GM12878 (cell line): ENCODE data around the gene PRG2. TPM values are rescaled to one million over a fixed set of nuclear protein-coding genes. Genes with fewer than 3 reads are reported as not detected.

ENCODE experiments used
- ATAC-seq: fragments of 200-7000 bp; cut with Tn5 transposase; 3 replicates; pipeline ENCODE4 v1.9.1; 2020; ENCODE audit warnings: mild to moderate bottlenecking, moderate library complexity
- BruUV-seq: library from RNA; stranded (reverse); fragments of 400-500 nt; replicated peaks from 2 replicates; lab custom pipeline; 2021; lab: Mats Ljungman, UMichigan
- CTCF ChIA-PET: fragments of 300-600 bp; sonication (Branson Sonifier 250); formaldehyde crosslinking; extraction: SDS; loops from one replicate; lab custom pipeline; 2021; ENCODE audit warnings: inconsistent platforms; lab: Yijun Ruan, JAX
- POLR2A ChIA-PET: fragments of 350-600 bp; formaldehyde crosslinking; extraction: SDS; loops from one replicate; lab custom pipeline; 2021; ENCODE audit warnings: inconsistent platforms; lab: Charles Lee
- RAD21 ChIA-PET: fragments of 300-600 bp; sonication (Branson Sonifier 250); formaldehyde crosslinking; loops from one replicate; lab custom pipeline; 2023; ENCODE audit warnings: antibody characterized with exemption; ENCODE audit not compliant: unreplicated experiment; lab: Charles Lee
- SMC1A ChIA-PET: fragments of 300-600 bp; sonication (Branson Sonifier 250); formaldehyde crosslinking; loops from one replicate; lab custom pipeline; 2023; ENCODE audit not compliant: unreplicated experiment, uncharacterized antibody; lab: Charles Lee
- DNase-seq: peaks from one replicate; pipeline ENCODE4 v3.0.0-alpha.2; 2011; ENCODE audit warnings: low read depth, low spot score
- FAIRE-seq: peaks from 3 replicates; lab custom pipeline; 2011; peaks lifted over from hg19 to GRCh38; lab: Jason Lieb, UNC
- H2AFZ ChIP-seq: 2 replicates; pipeline ENCODE4 v1.6.0; 2011; ENCODE audit warnings: low read depth, low read length, control low read depth; ENCODE audit not compliant: control insufficient read depth
- H3K27ac ChIP-seq: 2 replicates; pipeline ENCODE4 v1.5.1; 2011; ENCODE audit warnings: control low read depth; ENCODE audit not compliant: control insufficient read depth, insufficient read depth
- H3K27me3 ChIP-seq, 2 experiments: replicated peaks in 1 of 2; 2 replicates each; pipeline versions ENCODE4 v1.6.0 to v1.6.1; 2011; ENCODE audit warnings: low read length in 1 of 2; ENCODE audit not compliant: control insufficient read depth in 2 of 2, insufficient read depth in 2 of 2
- H3K36me3 ChIP-seq, 2 experiments: 2 replicates each; pipeline ENCODE4 v1.5.1; 2011; ENCODE audit warnings: low read length in 1 of 2; ENCODE audit not compliant: control insufficient read depth in 2 of 2, insufficient read depth in 2 of 2
- H3K4me1 ChIP-seq: 2 replicates; pipeline ENCODE4 v1.6.1; 2011; ENCODE audit warnings: mild to moderate bottlenecking, low read length, moderate library complexity, mixed read lengths; ENCODE audit not compliant: control insufficient read depth, insufficient read depth
- H3K4me2 ChIP-seq: 2 replicates; pipeline ENCODE4 v1.6.0; 2011; ENCODE audit warnings: control low read depth; ENCODE audit not compliant: control insufficient read depth, insufficient read depth
- H3K4me3 ChIP-seq: fragments of 200-600 bp; sonication (generic); 2 replicates; pipeline ENCODE4 v1.5.1; 2016
- H3K79me2 ChIP-seq: 2 replicates; pipeline ENCODE4 v1.6.0; 2011; ENCODE audit warnings: low read length; ENCODE audit not compliant: control insufficient read depth, insufficient read depth
- H3K9ac ChIP-seq: 2 replicates; pipeline ENCODE4 v1.8.0; 2011; ENCODE audit warnings: low read length, control low read depth, mixed read lengths; ENCODE audit not compliant: control insufficient read depth, insufficient read depth
- H3K9me3 ChIP-seq: replicated peaks from 3 replicates; pipeline ENCODE4 v1.5.1; 2011; ENCODE audit warnings: mild to moderate bottlenecking, low read length; ENCODE audit not compliant: control insufficient read depth, insufficient read depth
- H4K20me1 ChIP-seq: 2 replicates; pipeline ENCODE4 v1.6.0; 2011; ENCODE audit not compliant: control insufficient read depth, insufficient read depth
- ELK1 ChIP-seq: IDR thresholded peaks from 2 replicates; pipeline ENCODE4 v1.6.1; 2012; ENCODE audit warnings: low read depth, low read length, improper control_type of control experiment
- FOXM1 ChIP-seq: IDR thresholded peaks from 2 replicates; pipeline ENCODE4 v1.6.1; 2012; ENCODE audit warnings: low read depth, mild to moderate bottlenecking, inconsistent platforms, low read length, moderate library complexity
- POLR2A ChIP-seq: IDR thresholded peaks from 2 replicates; pipeline ENCODE4 v1.6.1; 2011; ENCODE audit warnings: low read depth, mild to moderate bottlenecking, low read length
- ZBTB4 ChIP-seq: fragments of 450-650 bp; formaldehyde crosslinking; IDR thresholded peaks from 2 replicates; pipeline ENCODE4 v1.4.0; 2022; ENCODE audit warnings: mild to moderate bottlenecking, moderate library complexity
- WGBS: methylation state at CpG from one replicate; pipeline ENCODE4 v1.1.6; 2016; ENCODE audit warnings: low lambda C conversion rate; ENCODE audit not compliant: insufficient replicate concordance, insufficient coverage; ENCODE audit errors: missing lambda C conversion rate; 5-methylcytosine and 5-hydroxymethylcytosine counted together
- in situ Hi-C: fragments of 300-500 bp; cut with MboI; formaldehyde crosslinking; loops from 9 replicates; pipeline ENCODE4 v1.14.3; 2018; ENCODE audit warnings: mixed read lengths
- intact Hi-C: fragments of 100-400 bp; cut with micrococcal nuclease; formaldehyde crosslinking; loops from one replicate; pipeline ENCODE4 v1.14.2; 2022; ENCODE audit not compliant: unreplicated experiment
- polyA plus RNA-seq, 11 experiments: library from polyadenylated mRNA; depleted of rRNA in 4 of 11; unstranded in 6 of 11; stranded (reverse) in 5 of 11; fragments of >200 nt; fragmentation: Nextera tagmentation in 4 of 11; fragmentation: Illumina TruSeq in 1 of 11; extraction: Ambion mirVana in 4 of 11; extraction: Trizol in 1 of 11; gene quantifications; 1 replicate in 1 of 11; 2 replicates in 10 of 11; pipeline versions ENCODE4 v1.2.1 to v1.2.3, GENCODE V29; 2011 to 2016; ENCODE audit warnings: inconsistent platforms in 2 of 11, missing spikeins in 2 of 11, low read depth in 1 of 11
- total RNA-seq, 4 experiments: library from RNA; depleted of rRNA in 3 of 4; stranded (reverse); fragments of >200 nt in 3 of 4; fragmentation: Illumina TruSeq in 1 of 4; extraction: Trizol in 1 of 4; gene quantifications; 2 replicates each; pipeline versions ENCODE4 v1.2.1 to v1.2.3, GENCODE V29; 2013 to 2021

The PRG2 gene
- total and polyA plus RNA-seq, 10 of the 15 experiments (the other 5 are each of a cell fraction or from before 2014, with no cell fraction given): 0.10 to 1.7 (median 0.56) TPM; not detected in 2

- no TSS peak for BruUV-seq
- no peak overlapping the region for H3K4me2 ChIP-seq
- H3K9ac ChIP-seq: no peak overlapping the region
- no peak overlapping the region for H3K27ac ChIP-seq
- in situ Hi-C loops: no loop called here
- DNase-seq (no peak), FAIRE-seq (no peak)
- H2AFZ ChIP-seq: no peak overlapping the region
- no peak overlapping the region for H3K4me3 ChIP-seq
- H3K4me1 ChIP-seq: no peaks in the 10 kb centered on the region
- ChIA-PET SMC1A (no interaction called here), RAD21 (no interaction called here)
- no peaks in the 10 kb centered on the region for H3K9me3 ChIP-seq
- 34% methylated on average over 19 of the region's 19 CpGs for WGBS
- TF ChIP-seq POLR2A: no peak
- TF ChIP-seq FOXM1: no peak
- TF ChIP-seq, all 136 proteins: peak for 0
- Histone ChIP-seq H4K20me1 (no peaks in the 10 kb centered on the region), H3K36me3 (no peaks in the 10 kb centered on the region), H3K79me2 (no peaks in the 10 kb centered on the region), H3K27me3 (no peaks in the 10 kb centered on the region; a peak in 1 of 4 replicates)
- POLR2A ChIA-PET: no interaction called here
- no peak for ATAC-seq
- intact Hi-C loops: no loop called here
- CTCF ChIA-PET: interaction anchor here (1.1 kb wide), 1 partner anchor 72 kb away, joined by 3 read pairs; no protein-coding TSS in a partner anchor
These were observed 22.2 kb downstream of the PRG2 start for GRCh38 chr11:57368106-57368844.

GRCh38 chr11:57364851-57365660 is 25.4 kb downstream of the PRG2 start:
- CTCF ChIA-PET: no interaction called here
- no peak overlapping the region for H3K4me2 ChIP-seq
- intact Hi-C loops (no loop called here), in situ Hi-C loops (no loop called here)
- no peak for ATAC-seq
- no peak overlapping the region for H3K9ac ChIP-seq
- H3K4me1 ChIP-seq: no peaks in the 10 kb centered on the region
- SMC1A ChIA-PET: interaction anchor here (1.0 kb wide), 1 partner anchor 12 kb away, joined by 3 read pairs; no protein-coding TSS in a partner anchor
- no peaks in the 10 kb centered on the region for H3K36me3 ChIP-seq
- no peak for FAIRE-seq
- no peaks in the 10 kb centered on the region for H3K9me3 ChIP-seq
- no peak overlapping the region for H2AFZ ChIP-seq
- DNase-seq: no peak
- POLR2A ChIA-PET: no interaction called here
- H4K20me1 ChIP-seq: no peaks in the 10 kb centered on the region
- peaks cover 0 to 3% of the 10 kb centered on the region in 2 experiments; a peak in 2 of 4 replicates for H3K27me3 ChIP-seq
- RAD21 ChIA-PET: no interaction called here
- no TSS peak for BruUV-seq
- WGBS: 31% methylated on average over 9 of the region's 9 CpGs
- H3K27ac ChIP-seq: no peak overlapping the region
- TF ChIP-seq ZBTB4 (CRISPR knock-in tag) (no peak), ELK1 (no peak)
- no peaks in the 10 kb centered on the region for H3K79me2 ChIP-seq
- no peak overlapping the region for H3K4me3 ChIP-seq
